Measurements from ENCODE around the gene PLCE1. TPM values are rescaled to one million over a fixed set of nuclear protein-coding genes. Genes with fewer than 3 reads are reported as not detected.

PLCE1 gene
- total RNA-seq, 2 donors from 2014 or later = 42.4 to 45.5 TPM

DNA sequence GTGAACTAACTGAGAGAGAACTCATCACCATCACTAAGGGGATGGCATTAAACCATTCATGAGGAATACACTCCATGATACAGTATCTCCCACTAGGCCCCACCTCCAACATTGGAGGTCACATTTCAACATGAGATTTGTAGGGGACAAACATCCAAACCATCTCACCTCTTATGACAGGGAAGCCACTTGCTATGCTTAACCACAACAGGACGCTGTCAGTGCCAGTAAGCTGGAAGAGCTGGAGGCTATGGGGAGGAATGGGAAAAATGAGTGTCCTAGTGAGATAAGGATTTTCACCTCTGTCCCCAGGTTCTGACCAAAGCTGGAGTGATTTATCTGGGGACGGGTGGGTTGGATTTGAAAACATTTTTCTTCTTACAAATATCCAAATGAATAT lies 17.6 kb downstream of the PLCE1 start:
- no peak for DNase-seq
- Histone ChIP-seq H3K36me3 (no peaks in the 10 kb centered on the region), H3K27ac (no peak overlapping the region), H3K4me3 (no peak overlapping the region), H3K9ac (ENCODE audit: low read depth in 2 of 2, low read length in 2 of 2) (no peak overlapping the region), H3K4me1 (peaks cover 5% of the 10 kb centered on the region), H3K9me3 (no peaks in the 10 kb centered on the region), H3K27me3 (no peaks in the 10 kb centered on the region)
- intact Hi-C loops (cut with DNase I) = no loop called here
- TF ChIP-seq, protein P1, sequence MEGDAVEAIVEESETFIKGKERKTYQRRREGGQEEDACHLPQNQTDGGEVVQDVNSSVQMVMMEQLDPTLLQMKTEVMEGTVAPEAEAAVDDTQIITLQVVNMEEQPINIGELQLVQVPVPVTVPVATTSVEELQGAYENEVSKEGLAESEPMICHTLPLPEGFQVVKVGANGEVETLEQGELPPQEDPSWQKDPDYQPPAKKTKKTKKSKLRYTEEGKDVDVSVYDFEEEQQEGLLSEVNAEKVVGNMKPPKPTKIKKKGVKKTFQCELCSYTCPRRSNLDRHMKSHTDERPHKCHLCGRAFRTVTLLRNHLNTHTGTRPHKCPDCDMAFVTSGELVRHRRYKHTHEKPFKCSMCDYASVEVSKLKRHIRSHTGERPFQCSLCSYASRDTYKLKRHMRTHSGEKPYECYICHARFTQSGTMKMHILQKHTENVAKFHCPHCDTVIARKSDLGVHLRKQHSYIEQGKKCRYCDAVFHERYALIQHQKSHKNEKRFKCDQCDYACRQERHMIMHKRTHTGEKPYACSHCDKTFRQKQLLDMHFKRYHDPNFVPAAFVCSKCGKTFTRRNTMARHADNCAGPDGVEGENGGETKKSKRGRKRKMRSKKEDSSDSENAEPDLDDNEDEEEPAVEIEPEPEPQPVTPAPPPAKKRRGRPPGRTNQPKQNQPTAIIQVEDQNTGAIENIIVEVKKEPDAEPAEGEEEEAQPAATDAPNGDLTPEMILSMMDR (IDR thresholded peaks at IDR 0.05) = no peak

DNA sequence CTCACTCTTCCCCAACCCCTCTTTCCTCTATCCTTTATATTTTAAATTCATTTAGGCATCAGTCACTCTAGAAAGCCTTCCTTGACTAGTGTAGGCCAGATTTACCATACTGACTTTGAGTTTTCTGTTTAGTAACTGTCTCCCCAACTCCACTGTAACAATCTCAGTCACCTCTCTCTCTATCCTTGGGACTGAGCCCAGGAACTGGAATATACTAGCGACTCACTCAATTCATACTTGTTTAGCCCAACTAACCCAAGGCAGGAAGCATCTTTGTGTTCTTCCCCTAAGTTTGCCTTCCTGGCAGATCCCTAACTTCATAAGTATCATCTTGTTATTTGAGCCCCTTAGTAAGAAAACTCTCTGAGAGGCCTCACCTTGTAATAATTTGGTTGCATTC lies 19.1 kb downstream of the PLCE1 start:
- H3K4me3 ChIP-seq = no peak overlapping the region
- TF ChIP-seq, protein P1 (IDR thresholded peaks at IDR 0.05) = no peak
- no peaks in the 10 kb centered on the region for H3K36me3 ChIP-seq
- no peaks in the 10 kb centered on the region for H3K27me3 ChIP-seq
- intact Hi-C loops (cut with DNase I) = no loop called here
- H3K9me3 ChIP-seq = no peaks in the 10 kb centered on the region
- DNase-seq = no peak
- no peak overlapping the region for H3K27ac ChIP-seq
- H3K4me1 ChIP-seq = no peaks in the 10 kb centered on the region
- no peak overlapping the region for H3K9ac ChIP-seq (ENCODE audit: low read depth in 2 of 2, low read length in 2 of 2)

DNA sequence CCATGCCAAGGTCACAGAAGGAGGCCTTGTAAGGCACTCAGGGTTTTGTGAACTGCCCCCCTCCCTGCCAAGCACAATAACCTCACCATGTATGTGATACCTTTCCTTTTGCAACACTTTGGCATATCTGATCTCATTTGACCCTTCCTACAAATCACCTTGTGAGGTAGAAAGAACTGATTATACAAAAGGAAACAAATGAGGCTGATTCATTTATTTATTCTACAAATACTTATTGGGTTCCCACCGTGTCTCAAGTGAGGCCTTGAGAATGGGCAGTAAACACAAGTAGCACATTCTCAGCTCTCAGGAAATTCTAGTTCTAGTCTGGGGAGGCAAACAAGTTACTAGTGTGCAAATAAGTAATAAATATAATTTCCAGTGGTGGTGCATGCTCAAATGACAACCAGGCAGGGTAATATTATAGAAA lies 19.6 kb downstream of the PLCE1 start:
- H3K9me3 ChIP-seq = no peaks in the 10 kb centered on the region
- no peak overlapping the region for H3K9ac ChIP-seq (ENCODE audit: low read depth in 2 of 2, low read length in 2 of 2)
- H3K27me3 ChIP-seq = no peaks in the 10 kb centered on the region
- H3K4me1 ChIP-seq = no peaks in the 10 kb centered on the region
- no peak overlapping the region for H3K4me3 ChIP-seq
- no peak overlapping the region for H3K27ac ChIP-seq
- no peak for DNase-seq
- H3K36me3 ChIP-seq = no peaks in the 10 kb centered on the region
- intact Hi-C loops (cut with DNase I) = no loop called here
- TF ChIP-seq, protein P1 (IDR thresholded peaks at IDR 0.05) = no peak

DNA sequence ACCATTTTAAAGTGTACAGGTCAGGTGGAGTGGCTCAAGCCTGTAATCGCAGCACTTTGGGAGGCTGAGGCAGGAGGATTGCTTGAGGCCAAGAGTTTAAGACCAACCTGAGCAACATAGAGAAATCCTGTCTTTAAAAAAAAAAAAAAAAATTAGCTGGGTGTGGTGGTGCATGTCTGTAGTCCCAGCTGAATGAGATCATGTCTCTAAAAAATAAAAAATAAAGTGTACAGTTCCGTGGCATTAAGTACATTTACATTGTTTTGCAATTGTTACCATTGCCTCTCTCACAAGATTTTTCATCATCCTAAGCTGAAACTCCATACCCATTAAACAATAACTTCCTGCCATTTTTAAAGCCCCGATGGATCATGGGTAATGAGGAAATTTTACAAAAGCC lies 20.6 kb downstream of the PLCE1 start:
- no peak overlapping the region for H3K9ac ChIP-seq (ENCODE audit: low read depth in 2 of 2, low read length in 2 of 2)
- H3K27ac ChIP-seq = no peak overlapping the region
- no peaks in the 10 kb centered on the region for H3K4me1 ChIP-seq
- no peaks in the 10 kb centered on the region for H3K27me3 ChIP-seq
- no peaks in the 10 kb centered on the region for H3K36me3 ChIP-seq
- H3K9me3 ChIP-seq = no peaks in the 10 kb centered on the region
- TF ChIP-seq, protein P1 (IDR thresholded peaks at IDR 0.05) = no peak
- intact Hi-C loops (cut with DNase I) = no loop called here
- no peak overlapping the region for H3K4me3 ChIP-seq
- no peak for DNase-seq

DNA sequence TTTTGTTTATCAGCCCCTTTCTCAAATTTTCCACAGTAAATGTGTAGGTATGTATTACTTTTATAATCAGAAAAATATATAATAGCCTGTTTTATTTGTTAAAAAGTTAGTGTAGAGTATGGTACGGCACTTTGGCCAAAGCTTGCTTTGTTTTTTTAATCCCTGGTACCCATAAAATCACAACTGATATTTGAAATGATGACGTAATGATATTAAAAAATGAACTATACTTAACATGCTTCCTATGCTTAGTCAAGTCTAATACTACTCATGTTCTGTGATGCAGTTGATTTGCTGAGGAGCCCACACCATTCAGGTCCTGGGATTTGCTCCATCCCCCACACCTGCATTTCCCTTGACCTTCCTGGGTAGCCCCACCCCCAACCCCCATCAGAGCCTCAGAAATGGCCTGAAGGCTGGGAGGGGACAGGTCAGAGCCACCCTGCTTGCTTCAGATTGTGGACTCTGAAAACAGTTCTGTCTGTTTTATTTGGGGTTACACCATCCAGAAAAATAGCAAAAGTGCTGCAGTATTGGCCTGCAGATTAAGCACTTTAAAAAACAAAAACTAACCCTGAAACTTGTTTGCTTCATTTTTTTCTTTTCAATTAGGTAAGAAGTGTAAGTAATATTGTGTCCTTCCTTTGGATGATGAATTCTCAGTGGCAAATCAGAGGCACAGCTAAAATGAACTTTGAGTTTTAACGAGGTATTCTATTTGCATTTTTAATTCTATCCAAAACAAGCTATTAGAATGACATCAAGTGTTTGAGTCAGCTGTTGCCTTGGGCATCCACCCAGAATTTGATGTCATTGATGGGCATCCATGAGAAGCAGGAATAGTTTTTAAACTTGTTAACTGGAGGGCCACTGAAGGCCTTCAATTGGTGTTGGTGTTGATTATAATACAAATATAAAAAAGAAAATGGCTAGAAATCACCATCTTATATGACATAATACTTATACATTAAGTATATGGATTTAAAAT lies 23.3 kb downstream of the PLCE1 start:
- TF ChIP-seq, protein P1 (IDR thresholded peaks at IDR 0.05) = no peak
- intact Hi-C loops (cut with DNase I) = no loop called here

More for the DNA sequence above, 23.3 kb downstream of the PLCE1 start:
- H3K9me3 ChIP-seq = no peaks in the 10 kb centered on the region
- no peaks in the 10 kb centered on the region for H3K36me3 ChIP-seq
- H3K27me3 ChIP-seq = no peaks in the 10 kb centered on the region
- H3K27ac ChIP-seq = no peak overlapping the region
- no peak overlapping the region for H3K9ac ChIP-seq (ENCODE audit: low read depth in 2 of 2, low read length in 2 of 2)
- no peaks in the 10 kb centered on the region for H3K4me1 ChIP-seq
- no peak for DNase-seq
- no peak overlapping the region for H3K4me3 ChIP-seq
